ENCODE measurements around the gene CEL.

Gene CEL

GRCh38 chr9:133051966-133052539, 9.7 kb upstream of the CEL start:
- TF ChIP-seq ZBTB7A (IDR thresholded peaks at IDR 0.05; ENCODE audit: low read depth): no peak
- no peak for TF ChIP-seq MAX (IDR thresholded peaks at IDR 0.05)
- TF ChIP-seq RAD21 (IDR thresholded peaks at IDR 0.05; ENCODE audit: low read depth): no peak
- TF ChIP-seq CREB1 (IDR thresholded peaks at IDR 0.05; ENCODE audit: low read depth): no peak
- no peak for TF ChIP-seq REST (IDR thresholded peaks at IDR 0.05; ENCODE audit: low read depth)
- no peak for TF ChIP-seq TEAD4 (IDR thresholded peaks at IDR 0.05)
- TF ChIP-seq TCF12 (IDR thresholded peaks at IDR 0.05; ENCODE audit: low read depth): no peak
- TF ChIP-seq USF1 (IDR thresholded peaks at IDR 0.05): no peak

GRCh38 chr9:133054194-133054890, 7.4 kb upstream of the CEL start:
- TF ChIP-seq NFIC (IDR thresholded peaks at IDR 0.05) (no peak), CEBPB (IDR thresholded peaks at IDR 0.05) (no peak), REST (IDR thresholded peaks at IDR 0.05; ENCODE audit: low read depth) (no peak), YY1 (IDR thresholded peaks at IDR 0.05; ENCODE audit: low read depth) (no peak), TEAD4 (IDR thresholded peaks at IDR 0.05) (no peak), RAD21 (IDR thresholded peaks at IDR 0.05; ENCODE audit: low read depth) (no peak), USF1 (IDR thresholded peaks at IDR 0.05) (no peak), TAF1 (IDR thresholded peaks at IDR 0.05; ENCODE audit: low read depth) (no peak), FOXM1 (IDR thresholded peaks at IDR 0.05; ENCODE audit: borderline replicate concordance, low read depth) (no peak), CREB1 (IDR thresholded peaks at IDR 0.05; ENCODE audit: low read depth) (no peak)

- TF ChIP-seq RAD21 (IDR thresholded peaks at IDR 0.05; ENCODE audit: low read depth) (no peak), FOXM1 (IDR thresholded peaks at IDR 0.05; ENCODE audit: borderline replicate concordance, low read depth) (no peak), MAX (IDR thresholded peaks at IDR 0.05) (no peak), EP300 (IDR thresholded peaks at IDR 0.05; ENCODE audit: borderline replicate concordance) (no peak), TEAD4 (IDR thresholded peaks at IDR 0.05) (no peak), YY1 (IDR thresholded peaks at IDR 0.05; ENCODE audit: low read depth) (no peak)
Measured at GRCh38 chr9:133054966-133055365, 6.8 kb upstream of the CEL start.

GRCh38 chr9:133055788-133056420, 5.9 kb upstream of the CEL start:
- TF ChIP-seq TCF12 (IDR thresholded peaks at IDR 0.05; ENCODE audit: low read depth): no peak
- no peak for TF ChIP-seq YY1 (IDR thresholded peaks at IDR 0.05; ENCODE audit: low read depth)
- TF ChIP-seq EP300 (IDR thresholded peaks at IDR 0.05; ENCODE audit: borderline replicate concordance): no peak
- no peak for TF ChIP-seq FOXM1 (IDR thresholded peaks at IDR 0.05; ENCODE audit: borderline replicate concordance, low read depth)
- TF ChIP-seq EGR1 (IDR thresholded peaks at IDR 0.05): no peak

GRCh38 chr9:133056533-133056932, 5.2 kb upstream of the CEL start:
- TF ChIP-seq TEAD4 (IDR thresholded peaks at IDR 0.05) (no peak), RAD21 (IDR thresholded peaks at IDR 0.05; ENCODE audit: low read depth) (no peak), EGR1 (IDR thresholded peaks at IDR 0.05) (no peak), CEBPB (IDR thresholded peaks at IDR 0.05) (no peak), CREB1 (IDR thresholded peaks at IDR 0.05; ENCODE audit: low read depth) (no peak), FOXM1 (IDR thresholded peaks at IDR 0.05; ENCODE audit: borderline replicate concordance, low read depth) (no peak), EP300 (IDR thresholded peaks at IDR 0.05; ENCODE audit: borderline replicate concordance) (no peak), TCF12 (IDR thresholded peaks at IDR 0.05; ENCODE audit: low read depth) (no peak), REST (IDR thresholded peaks at IDR 0.05; ENCODE audit: low read depth) (no peak), TAF1 (IDR thresholded peaks at IDR 0.05; ENCODE audit: low read depth) (no peak), NFIC (IDR thresholded peaks at IDR 0.05) (no peak), ZBTB7A (IDR thresholded peaks at IDR 0.05; ENCODE audit: low read depth) (no peak), YY1 (IDR thresholded peaks at IDR 0.05; ENCODE audit: low read depth) (no peak), MAX (IDR thresholded peaks at IDR 0.05) (no peak), USF1 (IDR thresholded peaks at IDR 0.05) (no peak)
